Thoracic aorta (tissue), 2 donors: ENCODE data around the gene GINS2. TPM values are rescaled to one million over a fixed set of nuclear protein-coding genes. Genes with fewer than 3 reads are reported as not detected.
A peak's percentile ranks its signal among the peaks of the same experiment; 100 is the strongest.

Experiments
- ATAC-seq: fragments of 150-250 bp; one replicate; pipeline ENCODE4 v1.8.0; 2017; ENCODE audit warnings: low read depth; ENCODE audit not compliant: insufficient number of reproducible peaks, low FRiP score
- DNase-seq: peaks from one replicate; pipeline ENCODE4 v3.0.0-alpha.2; 2020; ENCODE audit warnings: low spot score
- H3K27ac ChIP-seq, 2 donors: fragments of 200-600 bp; sonication (generic); 1 replicate in 1 of 2; 2 replicates in 1 of 2; pipeline ENCODE4 v1.5.1; 2016; ENCODE audit warnings: mild to moderate bottlenecking in 2 of 2, moderate library complexity in 2 of 2
- H3K27me3 ChIP-seq: fragments of 200-600 bp; sonication (generic); replicated peaks from 2 replicates; pipeline ENCODE4 v1.6.0; 2016; ENCODE audit warnings: mild to moderate bottlenecking; ENCODE audit not compliant: insufficient read depth
- H3K36me3 ChIP-seq: fragments of 200-600 bp; sonication (generic); one replicate; pipeline ENCODE4 v1.5.1; 2016
- H3K4me1 ChIP-seq, 2 donors: fragments of 200-600 bp; sonication (generic); 1 replicate in 1 of 2; 2 replicates in 1 of 2; pipeline versions ENCODE4 v1.5.1 to v1.6.0; 2016; ENCODE audit warnings: low read depth in 2 of 2, mild to moderate bottlenecking in 1 of 2; ENCODE audit not compliant: control insufficient read depth in 1 of 2
- H3K4me3 ChIP-seq: fragments of 200-600 bp; sonication (generic); 2 replicates; pipeline ENCODE4 v1.5.1; 2016; ENCODE audit warnings: mild to moderate bottlenecking
- H3K9me3 ChIP-seq: fragments of 200-600 bp; sonication (generic); 2 replicates; pipeline ENCODE4 v1.5.1; 2016
- total RNA-seq, 2 donors: library from RNA; depleted of rRNA; stranded (reverse); fragments of >200 nt; gene quantifications; one replicate each; pipeline versions ENCODE4 v1.1.0 to v1.2.3, GENCODE V29; 2016
- TF ChIP-seq, protein P1 (sequence below): fragments of 200-600 bp; sonication (generic); IDR thresholded peaks from one replicate; pipeline ENCODE4 v1.5.1; 2019; ENCODE audit warnings: antibody characterized with exemption

Gene GINS2
- total RNA-seq = 1 to 10 TPM in 1 of 2 donors, under 1 TPM in 1; 0.28 to 2.0 TPM

DNA sequence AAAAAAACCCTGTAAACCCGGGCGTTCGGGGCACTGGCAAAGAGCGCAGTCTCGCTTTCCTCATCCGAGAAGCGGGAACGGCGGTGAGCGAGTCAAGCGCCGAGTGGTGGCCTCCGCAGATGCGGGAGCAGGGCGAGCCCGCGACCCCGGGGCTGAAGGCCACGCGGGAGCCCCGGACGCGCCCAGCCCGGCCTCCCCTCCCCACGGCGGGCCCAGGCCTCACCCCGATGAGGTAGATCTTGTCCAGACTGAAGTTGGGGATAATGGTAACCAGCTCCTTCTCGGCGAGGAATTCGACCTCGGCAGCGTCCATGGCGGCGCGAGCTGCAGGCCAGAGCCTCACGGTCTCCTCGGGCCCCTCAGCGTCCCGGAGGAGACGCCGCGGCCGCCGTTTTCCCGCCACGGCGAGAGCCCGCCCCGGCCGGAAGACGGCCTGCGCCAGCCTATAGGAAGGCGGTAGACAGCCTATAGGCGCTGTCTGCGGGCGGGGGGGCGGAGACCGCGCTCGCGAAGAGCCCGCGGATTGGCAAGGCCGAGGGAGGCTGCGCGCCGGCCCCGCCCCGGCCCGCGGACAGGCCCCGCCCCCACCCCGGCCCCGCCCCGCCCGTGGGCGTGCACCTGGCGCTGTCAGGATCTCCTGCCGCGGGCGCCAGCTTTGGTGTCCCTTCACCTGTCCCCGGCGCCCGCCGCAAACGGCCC lies at the start of gene GINS2:
Gene GINS2, minus strand, starts transcription at position 369 of the 699 bp plus-strand sequence. Its CDS starts 56 bp downstream, at position 313.
- Histone ChIP-seq H3K4me1 (peaks cover 11 to 13% of the 10 kb centered on the region in 2 donors), H3K9me3 (no peaks in the 10 kb centered on the region), H3K36me3 (no peaks in the 10 kb centered on the region), H3K27me3 (no peaks in the 10 kb centered on the region), H3K27ac (no peak within 1 kb of the TSS), H3K4me3 (peak within 1 kb of the TSS; percentile 88)
- TF ChIP-seq, protein P1, sequence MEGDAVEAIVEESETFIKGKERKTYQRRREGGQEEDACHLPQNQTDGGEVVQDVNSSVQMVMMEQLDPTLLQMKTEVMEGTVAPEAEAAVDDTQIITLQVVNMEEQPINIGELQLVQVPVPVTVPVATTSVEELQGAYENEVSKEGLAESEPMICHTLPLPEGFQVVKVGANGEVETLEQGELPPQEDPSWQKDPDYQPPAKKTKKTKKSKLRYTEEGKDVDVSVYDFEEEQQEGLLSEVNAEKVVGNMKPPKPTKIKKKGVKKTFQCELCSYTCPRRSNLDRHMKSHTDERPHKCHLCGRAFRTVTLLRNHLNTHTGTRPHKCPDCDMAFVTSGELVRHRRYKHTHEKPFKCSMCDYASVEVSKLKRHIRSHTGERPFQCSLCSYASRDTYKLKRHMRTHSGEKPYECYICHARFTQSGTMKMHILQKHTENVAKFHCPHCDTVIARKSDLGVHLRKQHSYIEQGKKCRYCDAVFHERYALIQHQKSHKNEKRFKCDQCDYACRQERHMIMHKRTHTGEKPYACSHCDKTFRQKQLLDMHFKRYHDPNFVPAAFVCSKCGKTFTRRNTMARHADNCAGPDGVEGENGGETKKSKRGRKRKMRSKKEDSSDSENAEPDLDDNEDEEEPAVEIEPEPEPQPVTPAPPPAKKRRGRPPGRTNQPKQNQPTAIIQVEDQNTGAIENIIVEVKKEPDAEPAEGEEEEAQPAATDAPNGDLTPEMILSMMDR = no peak
- DNase-seq = peak; percentile 19
- ATAC-seq = peak; percentile 87

DNA sequence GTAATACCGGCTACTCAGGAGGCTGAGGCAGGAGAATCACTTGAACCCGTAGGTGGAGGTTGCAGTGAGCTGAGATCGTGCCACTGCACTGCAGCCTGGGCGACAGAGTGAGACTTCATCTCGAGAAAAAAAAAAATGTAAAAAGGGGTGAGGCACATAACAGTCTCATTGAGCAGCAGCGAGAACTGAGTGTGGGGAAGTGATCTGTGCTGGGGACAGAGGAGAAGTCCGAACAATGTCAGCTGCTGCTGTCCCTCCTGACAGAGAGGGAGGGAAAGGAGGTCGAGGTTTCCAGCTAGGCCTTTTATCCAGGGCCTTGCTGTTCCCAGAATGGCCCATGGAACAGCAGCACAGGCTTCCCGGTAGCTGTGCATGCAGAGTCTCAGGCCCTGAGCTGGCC lies 48.2 kb upstream of the GINS2 start:
- H3K36me3 ChIP-seq = no peaks in the 10 kb centered on the region
- no peaks in the 10 kb centered on the region for H3K4me1 ChIP-seq
- H3K27ac ChIP-seq = no peak overlapping the region
- DNase-seq (no peak), ATAC-seq (no peak)
- H3K9me3 ChIP-seq = no peaks in the 10 kb centered on the region
- no peaks in the 10 kb centered on the region for H3K27me3 ChIP-seq
- no peak overlapping the region for H3K4me3 ChIP-seq
- TF ChIP-seq, protein P1 = no peak

DNA sequence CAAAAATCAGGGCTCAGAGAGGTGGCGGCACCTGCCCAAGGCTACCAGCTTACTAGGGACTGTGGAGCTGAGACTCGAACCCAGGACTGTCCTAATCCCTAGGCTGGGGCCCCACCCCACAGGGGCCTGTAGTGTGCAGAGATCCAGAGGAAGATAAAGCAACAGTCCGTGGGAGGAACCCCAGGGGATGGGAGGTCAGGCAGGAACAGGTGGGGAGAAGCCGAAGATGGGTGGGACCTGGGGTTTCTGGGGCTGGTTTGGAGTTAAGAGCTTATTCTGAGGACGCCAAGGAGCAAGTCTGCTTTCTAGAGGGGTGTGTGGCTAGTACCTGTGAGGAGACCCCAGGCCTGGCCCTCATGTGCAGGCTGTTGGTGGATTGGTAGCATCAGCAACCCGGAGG lies 47.2 kb upstream of the GINS2 start:
- no peak for DNase-seq

DNA sequence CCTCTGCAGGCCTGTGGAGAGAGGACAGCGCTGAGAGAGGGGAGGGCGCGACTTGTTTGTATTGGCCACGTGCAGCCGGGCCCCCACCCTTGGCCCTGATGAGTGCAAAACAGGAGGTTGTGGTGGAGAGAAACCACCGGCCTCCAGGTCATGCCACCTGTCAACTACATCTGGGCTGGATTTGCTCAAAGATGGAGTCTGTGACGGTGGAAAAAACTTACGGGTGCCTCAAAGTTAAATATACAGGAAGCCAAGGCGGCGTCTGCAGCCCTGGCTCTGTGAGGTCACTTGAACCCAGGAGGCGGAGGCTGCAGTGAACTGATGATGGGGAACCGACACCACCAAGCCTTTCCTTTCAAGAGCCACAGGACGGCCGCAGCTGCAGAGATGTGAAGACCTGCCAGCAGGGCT lies 46.5 kb upstream of the GINS2 start:
- no peak for ATAC-seq
- no peaks in the 10 kb centered on the region for H3K4me1 ChIP-seq
- TF ChIP-seq, protein P1 = no peak

More for the DNA sequence above, 47.2 kb upstream of the GINS2 start:
- no peak overlapping the region for H3K4me3 ChIP-seq
- no peaks in the 10 kb centered on the region for H3K4me1 ChIP-seq
- TF ChIP-seq, protein P1 = no peak
- H3K9me3 ChIP-seq = no peaks in the 10 kb centered on the region
- no peaks in the 10 kb centered on the region for H3K27me3 ChIP-seq
- no peaks in the 10 kb centered on the region for H3K36me3 ChIP-seq
- ATAC-seq = no peak
- no peak overlapping the region for H3K27ac ChIP-seq

DNA sequence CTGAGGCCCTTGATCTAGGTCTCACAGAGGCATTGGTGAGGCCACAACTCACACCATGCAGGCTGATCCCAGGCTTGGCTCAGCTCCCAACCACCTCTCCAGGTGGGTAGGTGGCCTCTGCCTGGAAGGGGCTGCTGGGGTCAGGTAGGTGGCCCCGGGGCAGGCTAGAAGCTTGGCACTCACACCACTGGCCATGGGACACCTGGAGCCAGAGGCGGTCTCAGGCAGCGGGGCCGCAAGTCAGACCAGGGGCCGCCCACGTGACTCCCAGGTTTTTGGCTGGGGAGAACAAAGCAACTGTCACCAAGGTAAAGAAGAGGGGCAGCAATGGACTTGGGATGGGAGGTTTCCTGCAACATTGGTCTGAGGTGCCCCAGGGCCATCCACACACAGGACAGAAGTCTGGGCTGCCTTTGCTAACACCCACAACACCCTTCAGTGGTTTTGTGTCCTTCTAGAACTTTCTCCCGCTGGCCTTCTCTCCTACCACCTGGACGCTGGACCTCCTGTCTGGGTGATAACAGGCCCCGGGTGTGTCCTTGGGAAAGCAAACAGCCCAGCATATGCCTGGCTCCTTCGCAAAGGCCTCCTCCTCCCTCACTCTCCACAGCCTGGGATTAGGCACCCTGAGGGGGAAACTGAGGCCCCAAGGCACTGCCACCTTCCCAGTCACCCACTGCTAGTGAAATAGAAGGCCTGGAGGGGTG lies 45.7 kb upstream of the GINS2 start:
- Histone ChIP-seq H3K27me3 (no peaks in the 10 kb centered on the region), H3K36me3 (no peaks in the 10 kb centered on the region), H3K4me3 (no peak overlapping the region), H3K9me3 (no peaks in the 10 kb centered on the region), H3K27ac (no peak overlapping the region), H3K4me1 (no peaks in the 10 kb centered on the region)
- TF ChIP-seq, protein P1 = no peak
- DNase-seq (no peak), ATAC-seq (no peak)

More for the DNA sequence above, 46.5 kb upstream of the GINS2 start:
- DNase-seq = no peak
- Histone ChIP-seq H3K27ac (no peak overlapping the region), H3K27me3 (no peaks in the 10 kb centered on the region), H3K4me3 (no peak overlapping the region), H3K9me3 (no peaks in the 10 kb centered on the region), H3K36me3 (no peaks in the 10 kb centered on the region)
